Vagina (tissue), 2 donors: Measurements from ENCODE around the gene CIDEB. TPM values are rescaled to one million over a fixed set of nuclear protein-coding genes. Genes with fewer than 3 reads are reported as not detected.

Experiments
- DNase-seq, 2 donors: peaks; one replicate each; pipeline ENCODE4 v3.0.0-alpha.2; 2017; ENCODE audit errors: extremely low spot score in 2 of 2
- H3K27ac ChIP-seq: fragments of 200-600 bp; sonication (generic); one replicate; pipeline ENCODE4 v1.5.1; 2019
- H3K27me3 ChIP-seq: fragments of 200-600 bp; sonication (generic); one replicate; pipeline ENCODE4 v1.5.1; 2019
- H3K36me3 ChIP-seq, 2 donors: fragments of 200-600 bp; sonication (generic); one replicate each; pipeline ENCODE4 v1.5.1; 2017 to 2019
- H3K4me1 ChIP-seq: fragments of 200-600 bp; sonication (generic); one replicate; pipeline ENCODE4 v1.5.1; 2019
- H3K4me3 ChIP-seq, 2 donors: fragments of 200-600 bp; sonication (generic); 1 replicate in 1 of 2; 2 replicates in 1 of 2; pipeline ENCODE4 v1.5.1; 2016 to 2019
- H3K9me3 ChIP-seq: fragments of 200-600 bp; sonication (generic); one replicate; pipeline ENCODE4 v1.5.1; 2019
- CTCF ChIP-seq, 3 experiments: fragments of 450-650 bp in 2 of 3; fragments of 200-600 bp in 1 of 3; sonication (generic) in 1 of 3; IDR thresholded peaks; one replicate each; pipeline ENCODE4 v1.5.1; 2017 to 2019; ENCODE audit warnings: antibody characterized with exemption in 3 of 3, mild to moderate bottlenecking in 2 of 3, moderate library complexity in 2 of 3
- POLR2A ChIP-seq, 2 donors: fragments of 450-650 bp; IDR thresholded peaks; one replicate each; pipeline ENCODE4 v1.6.1; 2017; ENCODE audit warnings: antibody characterized with exemption in 2 of 2, mild to moderate bottlenecking in 2 of 2, moderate library complexity in 2 of 2
- POLR2AphosphoS5 ChIP-seq, 2 donors: sonication (generic); formaldehyde crosslinking; IDR thresholded peaks; one replicate each; pipeline ENCODE4 v1.9.0; 2017; ENCODE audit warnings: antibody characterized with exemption in 2 of 2, mild to moderate bottlenecking in 2 of 2, low read depth in 1 of 2; ENCODE audit not compliant: insufficient read depth in 1 of 2
- intact Hi-C: fragments of 100-400 bp; cut with DNase I; formaldehyde crosslinking; loops from one replicate; pipeline ENCODE4 v1.15.1; 2023
- total RNA-seq: library from RNA; depleted of rRNA; stranded (reverse); fragments of >200 nt; gene quantifications from one replicate; pipeline ENCODE4 v1.2.3, GENCODE V29; 2016

CIDEB gene
- total RNA-seq, 1 donor from 2014 or later, result 16.0 TPM

- H3K4me1 ChIP-seq, result peaks cover 11% of the 10 kb centered on the region
- TF ChIP-seq CTCF (IDR thresholded peaks at IDR 0.05) (no peak), POLR2AphosphoS5 (IDR thresholded peaks at IDR 0.05; ENCODE audit: insufficient read depth in 1 of 2, low read depth in 1 of 2) (no peak), POLR2A (IDR thresholded peaks at IDR 0.05) (no peak)
- no peaks in the 10 kb centered on the region for H3K27me3 ChIP-seq
- no peaks in the 10 kb centered on the region for H3K9me3 ChIP-seq
- H3K4me3 ChIP-seq, result no peak overlapping the region
- H3K36me3 ChIP-seq, result no peaks in the 10 kb centered on the region
- H3K27ac ChIP-seq, result no peak overlapping the region
- no peak for DNase-seq
- intact Hi-C loops, result no loop called here
These were observed 23.8 kb downstream of the CIDEB start for GRCh38 chr14:24283796-24284460.

GRCh38 chr14:24282736-24283135, 25.0 kb downstream of the CIDEB start:
- H3K36me3 ChIP-seq, result no peaks in the 10 kb centered on the region
- H3K4me1 ChIP-seq, result peaks cover 13% of the 10 kb centered on the region
- DNase-seq, result no peak
- intact Hi-C loops, result no loop called here
- no peak overlapping the region for H3K4me3 ChIP-seq
- H3K27ac ChIP-seq, result no peak overlapping the region
- no peaks in the 10 kb centered on the region for H3K9me3 ChIP-seq
- no peaks in the 10 kb centered on the region for H3K27me3 ChIP-seq
- TF ChIP-seq POLR2A (IDR thresholded peaks at IDR 0.05) (no peak), CTCF (IDR thresholded peaks at IDR 0.05) (no peak)

- no peak for TF ChIP-seq POLR2A (IDR thresholded peaks at IDR 0.05)
- no peak for TF ChIP-seq POLR2AphosphoS5 (IDR thresholded peaks at IDR 0.05; ENCODE audit: insufficient read depth in 1 of 2, low read depth in 1 of 2)
- TF ChIP-seq CTCF (IDR thresholded peaks at IDR 0.05), result no peak
- H3K9me3 ChIP-seq, result no peaks in the 10 kb centered on the region
- H3K27ac ChIP-seq, result no peak overlapping the region
- intact Hi-C loops, result no loop called here
- peaks cover 13% of the 10 kb centered on the region for H3K4me1 ChIP-seq
- no peak for DNase-seq
- H3K27me3 ChIP-seq, result no peaks in the 10 kb centered on the region
- no peaks in the 10 kb centered on the region for H3K36me3 ChIP-seq
- no peak overlapping the region for H3K4me3 ChIP-seq
These were observed 26.1 kb downstream of the CIDEB start for GRCh38 chr14:24281636-24282035.

GRCh38 chr14:24280797-24281460, 26.8 kb downstream of the CIDEB start:
- peaks cover 10% of the 10 kb centered on the region for H3K4me1 ChIP-seq

More at GRCh38 chr14:24280797-24281460, 26.8 kb downstream of the CIDEB start:
- H3K4me3 ChIP-seq, result no peak overlapping the region
- intact Hi-C loops, result no loop called here
- no peaks in the 10 kb centered on the region for H3K27me3 ChIP-seq
- H3K27ac ChIP-seq, result no peak overlapping the region
- H3K36me3 ChIP-seq, result no peaks in the 10 kb centered on the region
- TF ChIP-seq POLR2AphosphoS5 (IDR thresholded peaks at IDR 0.05; ENCODE audit: insufficient read depth in 1 of 2, low read depth in 1 of 2), result no peak
- TF ChIP-seq CTCF (IDR thresholded peaks at IDR 0.05), result no peak
- no peak for TF ChIP-seq POLR2A (IDR thresholded peaks at IDR 0.05)
- no peaks in the 10 kb centered on the region for H3K9me3 ChIP-seq
- no peak for DNase-seq
